ENCODE data around the gene INO80B.

The INO80B gene

GRCh38 chr2:74441170-74441689 is 13.7 kb upstream of the INO80B start:
- TF ChIP-seq POLR2AphosphoS5 (IDR thresholded peaks at IDR 0.05; ENCODE audit: low read depth, low read length), result no peak
- no peak for TF ChIP-seq SIN3A (IDR thresholded peaks at IDR 0.05; ENCODE audit: borderline replicate concordance, insufficient read depth, low read length)
- TF ChIP-seq, protein P1, sequence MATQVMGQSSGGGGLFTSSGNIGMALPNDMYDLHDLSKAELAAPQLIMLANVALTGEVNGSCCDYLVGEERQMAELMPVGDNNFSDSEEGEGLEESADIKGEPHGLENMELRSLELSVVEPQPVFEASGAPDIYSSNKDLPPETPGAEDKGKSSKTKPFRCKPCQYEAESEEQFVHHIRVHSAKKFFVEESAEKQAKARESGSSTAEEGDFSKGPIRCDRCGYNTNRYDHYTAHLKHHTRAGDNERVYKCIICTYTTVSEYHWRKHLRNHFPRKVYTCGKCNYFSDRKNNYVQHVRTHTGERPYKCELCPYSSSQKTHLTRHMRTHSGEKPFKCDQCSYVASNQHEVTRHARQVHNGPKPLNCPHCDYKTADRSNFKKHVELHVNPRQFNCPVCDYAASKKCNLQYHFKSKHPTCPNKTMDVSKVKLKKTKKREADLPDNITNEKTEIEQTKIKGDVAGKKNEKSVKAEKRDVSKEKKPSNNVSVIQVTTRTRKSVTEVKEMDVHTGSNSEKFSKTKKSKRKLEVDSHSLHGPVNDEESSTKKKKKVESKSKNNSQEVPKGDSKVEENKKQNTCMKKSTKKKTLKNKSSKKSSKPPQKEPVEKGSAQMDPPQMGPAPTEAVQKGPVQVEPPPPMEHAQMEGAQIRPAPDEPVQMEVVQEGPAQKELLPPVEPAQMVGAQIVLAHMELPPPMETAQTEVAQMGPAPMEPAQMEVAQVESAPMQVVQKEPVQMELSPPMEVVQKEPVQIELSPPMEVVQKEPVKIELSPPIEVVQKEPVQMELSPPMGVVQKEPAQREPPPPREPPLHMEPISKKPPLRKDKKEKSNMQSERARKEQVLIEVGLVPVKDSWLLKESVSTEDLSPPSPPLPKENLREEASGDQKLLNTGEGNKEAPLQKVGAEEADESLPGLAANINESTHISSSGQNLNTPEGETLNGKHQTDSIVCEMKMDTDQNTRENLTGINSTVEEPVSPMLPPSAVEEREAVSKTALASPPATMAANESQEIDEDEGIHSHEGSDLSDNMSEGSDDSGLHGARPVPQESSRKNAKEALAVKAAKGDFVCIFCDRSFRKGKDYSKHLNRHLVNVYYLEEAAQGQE (IDR thresholded peaks at IDR 0.05; ENCODE audit: insufficient read depth in 1 of 2, low read depth in 2 of 2, low read length in 2 of 2), result no peak
- TF ChIP-seq TAF1 (IDR thresholded peaks at IDR 0.05; ENCODE audit: borderline replicate concordance, insufficient read depth, low read length), result no peak
- TF ChIP-seq FOXP2 (optimal IDR thresholded peaks at IDR 0.05; ENCODE audit: borderline replicate concordance, extremely low read depth, extremely low read length, insufficient read depth), result no peak

- TF ChIP-seq, protein P1 (IDR thresholded peaks at IDR 0.05; ENCODE audit: insufficient read depth in 1 of 2, low read depth in 2 of 2, low read length in 2 of 2), result no peak
- TF ChIP-seq POLR2AphosphoS5 (IDR thresholded peaks at IDR 0.05; ENCODE audit: low read depth, low read length) (no peak), FOXP2 (optimal IDR thresholded peaks at IDR 0.05; ENCODE audit: borderline replicate concordance, extremely low read depth, extremely low read length, insufficient read depth) (no peak), SIN3A (IDR thresholded peaks at IDR 0.05; ENCODE audit: borderline replicate concordance, insufficient read depth, low read length) (no peak), TAF1 (IDR thresholded peaks at IDR 0.05; ENCODE audit: borderline replicate concordance, insufficient read depth, low read length) (no peak)
Measured at GRCh38 chr2:74441690-74442482, 13.0 kb upstream of the INO80B start, which contains the start of gene RTKN. Gene RTKN, minus strand, starts transcription at chr2:74441937. Its CDS starts 121 bp downstream, at chr2:74441816.

- no peak for TF ChIP-seq SIN3A (IDR thresholded peaks at IDR 0.05; ENCODE audit: borderline replicate concordance, insufficient read depth, low read length)
- no peak for TF ChIP-seq FOXP2 (optimal IDR thresholded peaks at IDR 0.05; ENCODE audit: borderline replicate concordance, extremely low read depth, extremely low read length, insufficient read depth)
- TF ChIP-seq TAF1 (IDR thresholded peaks at IDR 0.05; ENCODE audit: borderline replicate concordance, insufficient read depth, low read length), result no peak
- TF ChIP-seq, protein P1 (IDR thresholded peaks at IDR 0.05; ENCODE audit: insufficient read depth in 1 of 2, low read depth in 2 of 2, low read length in 2 of 2), result no peak
- TF ChIP-seq POLR2AphosphoS5 (IDR thresholded peaks at IDR 0.05; ENCODE audit: low read depth, low read length), result no peak
Measured at GRCh38 chr2:74444498-74445318, 10.2 kb upstream of the INO80B start.

- no peak for TF ChIP-seq FOXP2 (optimal IDR thresholded peaks at IDR 0.05; ENCODE audit: borderline replicate concordance, extremely low read depth, extremely low read length, insufficient read depth)
- no peak for TF ChIP-seq TAF1 (IDR thresholded peaks at IDR 0.05; ENCODE audit: borderline replicate concordance, insufficient read depth, low read length)
- TF ChIP-seq POLR2AphosphoS5 (IDR thresholded peaks at IDR 0.05; ENCODE audit: low read depth, low read length), result no peak
- TF ChIP-seq SIN3A (IDR thresholded peaks at IDR 0.05; ENCODE audit: borderline replicate concordance, insufficient read depth, low read length), result no peak
- TF ChIP-seq, protein P1 (IDR thresholded peaks at IDR 0.05; ENCODE audit: insufficient read depth in 1 of 2, low read depth in 2 of 2, low read length in 2 of 2), result no peak
Measured at GRCh38 chr2:74447230-74447999, 7.5 kb upstream of the INO80B start.

Data from PFSK-1 (cell line).